NCI-H774 (cell line): ENCODE results near the gene PHACTR2.
"Not testable (repeated sequence)": the region's sequence is repeated elsewhere in the genome, so short reads cannot be mapped to it uniquely, and the experiment has no call there.

Experiments
- DNase-seq: peaks from one replicate; lab custom pipeline; 2025; lab: John Stamatoyannopoulos, UW

The PHACTR2 gene

GRCh38 chr6:143859891-143860660 is 182.3 kb downstream of the PHACTR2 start:
- no peak for DNase-seq

GRCh38 chr6:143863771-143864170 is 186.0 kb downstream of the PHACTR2 start:
- no peak for DNase-seq

GRCh38 chr6:143864234-143864633 is 186.5 kb downstream of the PHACTR2 start, which contains the start of gene ZC2HC1B:
Gene ZC2HC1B, plus strand, starts transcription at chr6:143864474. Its CDS starts 66 bp downstream, at chr6:143864540.
- no peak for DNase-seq

- DNase-seq = no peak
Measured at GRCh38 chr6:143867236-143867635, 189.5 kb downstream of the PHACTR2 start.

GRCh38 chr6:143868808-143869207 is 191.0 kb downstream of the PHACTR2 start:
- not testable (repeated sequence) for DNase-seq

GRCh38 chr6:143871202-143871730 is 193.5 kb downstream of the PHACTR2 start:
- not testable (repeated sequence) for DNase-seq

- DNase-seq = no peak
Measured at GRCh38 chr6:143872201-143872600, 194.4 kb downstream of the PHACTR2 start.

GRCh38 chr6:143873600-143873999 is 195.8 kb downstream of the PHACTR2 start:
- not testable (repeated sequence) for DNase-seq

- DNase-seq = not testable (repeated sequence)
Measured at GRCh38 chr6:143874503-143874902, 196.7 kb downstream of the PHACTR2 start.

GRCh38 chr6:143877584-143878271 is 200.0 kb downstream of the PHACTR2 start:
- DNase-seq = no peak

GRCh38 chr6:143878272-143878760 is 200.6 kb downstream of the PHACTR2 start:
- no peak for DNase-seq

GRCh38 chr6:143880412-143880811 is 202.6 kb downstream of the PHACTR2 start:
- no peak for DNase-seq
